ENCODE data around the gene HLA-E. TPM values are rescaled to one million over a fixed set of nuclear protein-coding genes. Genes with fewer than 3 reads are reported as not detected.
A peak's percentile ranks its signal among the peaks of the same experiment; 100 is the strongest.

The HLA-E gene
- total RNA-seq = 13.4 and 14.2 TPM in 2 replicates
- long read RNA-seq, transcript HLA-E-201 (8 exons, 2,601 nt) = major isoform, 14 of 16 reads
- long read RNA-seq, partial matches to known transcripts = 1 of 16 reads
- long read RNA-seq, other reads (novel, unspliced or antisense) = 1 of 16 reads

- H3K36me3 Mint-ChIP-seq (ENCODE audit: low read depth) = no peaks in the 10 kb centered on the region
- TF ChIP-seq CTCF (conservative IDR thresholded peaks at IDR 0.05) = no peak
- peak within 1 kb of the TSS; percentile 90 for H3K27ac Mint-ChIP-seq (ENCODE audit: unreplicated experiment)
- peak; percentile 73 for DNase-seq (ENCODE audit: low read depth, low spot score)
- H3K4me1 Mint-ChIP-seq = peaks cover 10% of the 10 kb centered on the region
- peak within 1 kb of the TSS; percentile 99 for H3K4me3 Mint-ChIP-seq
- peaks cover 37% of the 10 kb centered on the region for H3K27me3 Mint-ChIP-seq (ENCODE audit: low read depth)
- H3K9me3 Mint-ChIP-seq = peaks cover 3% of the 10 kb centered on the region
Observed at GRCh38 chr6:30489081-30490025, at the start of gene HLA-E. Gene HLA-E, plus strand, starts transcription at chr6:30489509. Its CDS starts 23 bp downstream, at chr6:30489532.

GRCh38 chr6:30441171-30441570 lies 48.1 kb upstream of the HLA-E start:
- DNase-seq (ENCODE audit: low read depth, low spot score) = no peak
- no peaks in the 10 kb centered on the region for H3K36me3 Mint-ChIP-seq (ENCODE audit: low read depth)
- H3K27me3 Mint-ChIP-seq (ENCODE audit: low read depth) = peaks cover 96% of the 10 kb centered on the region
- H3K9me3 Mint-ChIP-seq = no peaks in the 10 kb centered on the region
- no peak overlapping the region for H3K27ac Mint-ChIP-seq (ENCODE audit: unreplicated experiment)
- TF ChIP-seq CTCF (conservative IDR thresholded peaks at IDR 0.05) = no peak
- H3K4me1 Mint-ChIP-seq = no peaks in the 10 kb centered on the region
- H3K4me3 Mint-ChIP-seq = no peak overlapping the region

GRCh38 chr6:30443657-30444450 lies 45.5 kb upstream of the HLA-E start:
- DNase-seq (ENCODE audit: low read depth, low spot score) = no peak
- Mint-ChIP-seq H3K36me3 (ENCODE audit: low read depth) (no peaks in the 10 kb centered on the region), H3K4me1 (no peaks in the 10 kb centered on the region), H3K4me3 (no peak overlapping the region), H3K27ac (ENCODE audit: unreplicated experiment) (no peak overlapping the region), H3K27me3 (ENCODE audit: low read depth) (peaks cover 98% of the 10 kb centered on the region), H3K9me3 (no peaks in the 10 kb centered on the region)
- no peak for TF ChIP-seq CTCF (conservative IDR thresholded peaks at IDR 0.05)

GRCh38 chr6:30444451-30444742 lies 44.9 kb upstream of the HLA-E start:
- Mint-ChIP-seq H3K27ac (ENCODE audit: unreplicated experiment) (no peak overlapping the region), H3K4me3 (no peak overlapping the region), H3K4me1 (no peaks in the 10 kb centered on the region), H3K9me3 (no peaks in the 10 kb centered on the region), H3K36me3 (ENCODE audit: low read depth) (no peaks in the 10 kb centered on the region), H3K27me3 (ENCODE audit: low read depth) (peaks cover 98% of the 10 kb centered on the region)
- DNase-seq (ENCODE audit: low read depth, low spot score) = no peak
- TF ChIP-seq CTCF (conservative IDR thresholded peaks at IDR 0.05) = no peak

- no peak for DNase-seq (ENCODE audit: low read depth, low spot score)
- Mint-ChIP-seq H3K27me3 (ENCODE audit: low read depth) (peaks cover 95% of the 10 kb centered on the region), H3K36me3 (ENCODE audit: low read depth) (no peaks in the 10 kb centered on the region), H3K27ac (ENCODE audit: unreplicated experiment) (no peak overlapping the region), H3K4me3 (no peak overlapping the region), H3K4me1 (no peaks in the 10 kb centered on the region), H3K9me3 (no peaks in the 10 kb centered on the region)
- no peak for TF ChIP-seq CTCF (conservative IDR thresholded peaks at IDR 0.05)
Observed at GRCh38 chr6:30446259-30446658, 43.0 kb upstream of the HLA-E start.
